ENCODE measurements around the gene KCNC2.

Gene KCNC2

DNA sequence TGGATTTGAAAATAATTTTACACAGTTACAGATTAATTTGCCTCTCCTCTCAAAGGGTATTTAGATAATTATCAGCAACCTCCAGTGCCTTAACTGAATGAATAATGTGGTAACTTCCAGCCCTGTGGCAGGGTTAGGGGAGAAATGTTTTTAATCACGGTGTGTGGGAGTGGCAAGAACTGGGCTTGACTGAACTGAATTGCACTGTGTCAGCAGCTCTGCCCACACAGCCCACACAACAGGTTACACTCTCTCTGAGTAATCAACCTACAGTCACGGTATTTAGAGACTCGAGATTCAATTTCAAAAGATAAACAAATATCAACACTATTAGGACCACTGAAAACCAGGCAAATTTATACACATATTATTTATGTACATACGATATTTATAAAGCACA is 198.5 kb downstream of the KCNC2 start:
- Histone ChIP-seq H3K27me3 (replicated peaks) (no peaks in the 10 kb centered on the region), H3K4me3 (ENCODE audit: low read depth, low read length) (no peak overlapping the region), H3K27ac (no peak overlapping the region), H3K36me3 (replicated peaks) (no peaks in the 10 kb centered on the region)
- in situ Hi-C loops (cut with HindIII; ENCODE audit: low pct_ligation_motif_present, low sequenced_read_pairs), result no loop called here
- DNase-seq, result no peak
- TF ChIP-seq, protein P1, sequence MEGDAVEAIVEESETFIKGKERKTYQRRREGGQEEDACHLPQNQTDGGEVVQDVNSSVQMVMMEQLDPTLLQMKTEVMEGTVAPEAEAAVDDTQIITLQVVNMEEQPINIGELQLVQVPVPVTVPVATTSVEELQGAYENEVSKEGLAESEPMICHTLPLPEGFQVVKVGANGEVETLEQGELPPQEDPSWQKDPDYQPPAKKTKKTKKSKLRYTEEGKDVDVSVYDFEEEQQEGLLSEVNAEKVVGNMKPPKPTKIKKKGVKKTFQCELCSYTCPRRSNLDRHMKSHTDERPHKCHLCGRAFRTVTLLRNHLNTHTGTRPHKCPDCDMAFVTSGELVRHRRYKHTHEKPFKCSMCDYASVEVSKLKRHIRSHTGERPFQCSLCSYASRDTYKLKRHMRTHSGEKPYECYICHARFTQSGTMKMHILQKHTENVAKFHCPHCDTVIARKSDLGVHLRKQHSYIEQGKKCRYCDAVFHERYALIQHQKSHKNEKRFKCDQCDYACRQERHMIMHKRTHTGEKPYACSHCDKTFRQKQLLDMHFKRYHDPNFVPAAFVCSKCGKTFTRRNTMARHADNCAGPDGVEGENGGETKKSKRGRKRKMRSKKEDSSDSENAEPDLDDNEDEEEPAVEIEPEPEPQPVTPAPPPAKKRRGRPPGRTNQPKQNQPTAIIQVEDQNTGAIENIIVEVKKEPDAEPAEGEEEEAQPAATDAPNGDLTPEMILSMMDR (IDR thresholded peaks at IDR 0.05; ENCODE audit: low read depth, low read length, missing control alignments), result no peak

DNA sequence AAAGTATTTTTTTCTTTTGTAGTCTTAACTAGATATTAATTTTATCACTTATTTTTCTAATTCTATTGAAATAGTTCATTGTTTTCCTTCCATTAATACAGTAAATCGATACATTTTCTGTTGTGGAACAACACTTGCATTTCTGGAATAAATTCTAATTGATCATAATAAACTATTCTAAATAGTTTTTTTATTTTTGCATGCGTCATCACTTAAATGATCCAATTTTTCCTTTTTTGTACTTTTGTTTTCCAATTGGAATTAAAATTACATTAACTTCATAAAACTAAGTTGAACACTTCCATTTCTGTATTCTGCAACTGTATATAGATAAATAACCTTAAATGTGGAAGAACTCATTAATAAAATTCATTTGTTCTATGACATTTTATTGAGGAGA is 202.5 kb downstream of the KCNC2 start:
- Histone ChIP-seq H3K4me3 (ENCODE audit: low read depth, low read length) (no peak overlapping the region), H3K36me3 (replicated peaks) (no peaks in the 10 kb centered on the region), H3K27ac (no peak overlapping the region), H3K27me3 (replicated peaks) (no peaks in the 10 kb centered on the region)
- no peak for DNase-seq
- in situ Hi-C loops (cut with HindIII; ENCODE audit: low pct_ligation_motif_present, low sequenced_read_pairs), result no loop called here
- TF ChIP-seq, protein P1 (IDR thresholded peaks at IDR 0.05; ENCODE audit: low read depth, low read length, missing control alignments), result no peak

DNA sequence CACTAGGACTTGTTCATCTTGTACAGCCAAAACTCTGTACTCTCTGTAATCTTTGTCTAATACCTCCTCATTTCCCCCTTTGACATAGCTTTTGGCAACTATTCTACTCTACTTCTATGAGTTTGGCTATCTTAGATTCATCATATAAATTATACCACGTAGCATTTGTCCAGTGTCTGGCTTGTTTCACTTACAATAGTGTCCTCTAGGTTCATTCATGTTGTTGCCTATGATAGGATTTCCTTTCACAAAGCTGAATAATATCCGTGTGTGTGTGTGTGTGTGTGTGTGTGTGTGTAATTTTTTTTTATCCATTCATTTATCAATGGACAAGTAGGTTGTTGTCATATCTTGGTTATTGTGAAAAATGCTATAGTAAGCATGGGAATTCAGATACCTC is 209.5 kb downstream of the KCNC2 start:
- TF ChIP-seq, protein P1 (IDR thresholded peaks at IDR 0.05; ENCODE audit: low read depth, low read length, missing control alignments), result no peak
- no peaks in the 10 kb centered on the region for H3K27me3 ChIP-seq (replicated peaks)
- DNase-seq, result no peak
- H3K4me3 ChIP-seq (ENCODE audit: low read depth, low read length), result no peak overlapping the region
- in situ Hi-C loops (cut with HindIII; ENCODE audit: low pct_ligation_motif_present, low sequenced_read_pairs), result no loop called here
- no peak overlapping the region for H3K27ac ChIP-seq
- no peaks in the 10 kb centered on the region for H3K36me3 ChIP-seq (replicated peaks)

DNA sequence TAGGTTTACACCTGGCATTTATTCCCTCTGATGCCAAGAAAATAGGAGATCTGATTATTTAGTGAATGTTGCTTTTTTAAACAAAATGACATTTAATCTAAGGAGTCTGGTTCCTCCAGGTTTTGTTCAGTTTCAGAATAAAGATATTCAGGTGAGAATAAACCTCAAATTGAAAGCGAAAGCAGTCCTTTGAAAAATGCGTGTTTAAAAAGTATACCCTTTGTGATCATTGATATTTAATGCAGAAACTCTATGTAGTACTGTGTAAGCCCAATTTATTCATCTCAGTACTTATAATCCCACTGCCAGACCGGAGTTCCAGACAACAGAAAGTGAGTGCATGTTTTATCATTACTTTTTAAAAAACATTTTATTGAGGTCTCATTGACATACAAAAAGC is 210.2 kb downstream of the KCNC2 start:
- no peak overlapping the region for H3K27ac ChIP-seq

More for the DNA sequence above, 210.2 kb downstream of the KCNC2 start:
- no peak for DNase-seq
- H3K4me3 ChIP-seq (ENCODE audit: low read depth, low read length), result no peak overlapping the region
- in situ Hi-C loops (cut with HindIII; ENCODE audit: low pct_ligation_motif_present, low sequenced_read_pairs), result no loop called here
- no peaks in the 10 kb centered on the region for H3K36me3 ChIP-seq (replicated peaks)
- TF ChIP-seq, protein P1 (IDR thresholded peaks at IDR 0.05; ENCODE audit: low read depth, low read length, missing control alignments), result no peak
- no peaks in the 10 kb centered on the region for H3K27me3 ChIP-seq (replicated peaks)

Measured in brain microvascular endothelial cell (primary cell).